GM12891 (cell line): ENCODE data around the gene IL31.

Experiments used
- POLR2A ChIP-seq: IDR thresholded peaks from 2 replicates; pipeline ENCODE4 v1.6.1; 2011; ENCODE audit warnings: low read depth, low read length, control low read depth
- POLR2AphosphoS5 ChIP-seq: IDR thresholded peaks from 2 replicates; pipeline ENCODE4 v1.6.1; 2011; ENCODE audit warnings: low read depth, low read length, control low read depth
- POU2F2 ChIP-seq: IDR thresholded peaks from 2 replicates; pipeline ENCODE4 v1.6.1; 2011; ENCODE audit warnings: low read depth, mild to moderate bottlenecking, control low read depth, low read length, moderate library complexity
- SPI1 ChIP-seq: IDR thresholded peaks from 2 replicates; pipeline ENCODE4 v1.6.1; 2011; ENCODE audit warnings: low read depth, low read length, control low read depth

DNA sequence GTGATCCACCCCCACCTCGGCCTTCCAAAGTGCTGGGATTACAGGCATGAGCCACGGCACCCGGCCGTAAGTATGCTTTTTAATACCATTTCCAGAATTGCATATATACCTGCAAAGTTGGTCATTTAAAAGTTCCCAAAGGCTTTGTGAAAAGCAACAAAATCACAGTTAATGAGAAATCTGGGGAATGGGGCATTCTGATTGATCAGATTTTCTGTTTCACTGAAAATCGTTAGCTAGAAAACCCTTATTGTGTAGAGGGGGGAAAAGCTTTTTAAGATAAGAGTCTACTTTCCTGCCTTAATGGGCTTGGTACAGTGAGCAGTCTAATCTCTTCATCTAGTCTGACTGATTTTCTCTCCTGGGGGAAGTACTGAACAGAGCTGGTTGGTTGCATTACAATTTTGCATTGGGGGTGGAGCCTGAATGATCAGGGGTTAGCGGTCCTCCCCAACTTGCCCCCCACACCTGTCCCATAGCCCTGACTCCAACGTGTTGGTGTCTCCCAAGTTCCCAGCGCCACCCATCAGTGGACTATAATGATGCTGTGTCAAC is 23.8 kb downstream of the IL31 start:
- TF ChIP-seq POLR2AphosphoS5 (no peak), POLR2A (no peak), POU2F2 (no peak), SPI1 (no peak)
